GM19395 (cell line): ENCODE results near the gene ECT2L.
"Not testable (repeated sequence)": the region's sequence is repeated elsewhere in the genome, so short reads cannot be mapped to it uniquely, and the experiment has no call there.

Experiments
- ATAC-seq: cut with Tn5 transposase; IDR thresholded peaks from one replicate; pipeline ENCODE4 v1.9.1; 2021; ENCODE audit warnings: mild to moderate bottlenecking, moderate library complexity; ENCODE audit not compliant: unreplicated experiment

Gene ECT2L

GRCh38 chr6:138923561-138923960 lies 127.7 kb downstream of the ECT2L start:
- no peak for ATAC-seq

- ATAC-seq: no peak
These were observed 129.9 kb downstream of the ECT2L start for GRCh38 chr6:138925806-138926205.

- no peak for ATAC-seq
These were observed 130.7 kb downstream of the ECT2L start for GRCh38 chr6:138926579-138926978.

- ATAC-seq: no peak
These were observed 135.8 kb downstream of the ECT2L start for GRCh38 chr6:138931660-138932059.

- not testable (repeated sequence) for ATAC-seq
These were observed 141.0 kb downstream of the ECT2L start for GRCh38 chr6:138936873-138937272.

GRCh38 chr6:138943089-138943625 lies 147.3 kb downstream of the ECT2L start:
- no peak for ATAC-seq

GRCh38 chr6:138944412-138944811 lies 148.5 kb downstream of the ECT2L start:
- ATAC-seq: no peak

- ATAC-seq: no peak
These were observed 149.5 kb downstream of the ECT2L start for GRCh38 chr6:138945354-138945753.

- ATAC-seq: no peak
These were observed 152.1 kb downstream of the ECT2L start for GRCh38 chr6:138948004-138948403.

- ATAC-seq: no peak
These were observed 152.8 kb downstream of the ECT2L start for GRCh38 chr6:138948546-138949179.

- ATAC-seq: no peak
These were observed 157.6 kb downstream of the ECT2L start for GRCh38 chr6:138953451-138953850.
